Vagina (tissue), 2 donors: Measurements from ENCODE around the gene ADAMTS19. TPM values are rescaled to one million over a fixed set of nuclear protein-coding genes. Genes with fewer than 3 reads are reported as not detected.

Source experiments
- DNase-seq, 2 donors: peaks; one replicate each; pipeline ENCODE4 v3.0.0-alpha.2; 2017; ENCODE audit errors: extremely low spot score in 2 of 2
- H3K27ac ChIP-seq: fragments of 200-600 bp; sonication (generic); one replicate; pipeline ENCODE4 v1.5.1; 2019
- H3K27me3 ChIP-seq: fragments of 200-600 bp; sonication (generic); one replicate; pipeline ENCODE4 v1.5.1; 2019
- H3K36me3 ChIP-seq, 2 donors: fragments of 200-600 bp; sonication (generic); one replicate each; pipeline ENCODE4 v1.5.1; 2017 to 2019
- H3K4me1 ChIP-seq: fragments of 200-600 bp; sonication (generic); one replicate; pipeline ENCODE4 v1.5.1; 2019
- H3K4me3 ChIP-seq, 2 donors: fragments of 200-600 bp; sonication (generic); 1 replicate in 1 of 2; 2 replicates in 1 of 2; pipeline ENCODE4 v1.5.1; 2016 to 2019
- H3K9me3 ChIP-seq: fragments of 200-600 bp; sonication (generic); one replicate; pipeline ENCODE4 v1.5.1; 2019
- CTCF ChIP-seq, 3 experiments: fragments of 450-650 bp in 2 of 3; fragments of 200-600 bp in 1 of 3; sonication (generic) in 1 of 3; IDR thresholded peaks; one replicate each; pipeline ENCODE4 v1.5.1; 2017 to 2019; ENCODE audit warnings: antibody characterized with exemption in 3 of 3, mild to moderate bottlenecking in 2 of 3, moderate library complexity in 2 of 3
- POLR2A ChIP-seq, 2 donors: fragments of 450-650 bp; IDR thresholded peaks; one replicate each; pipeline ENCODE4 v1.6.1; 2017; ENCODE audit warnings: antibody characterized with exemption in 2 of 2, mild to moderate bottlenecking in 2 of 2, moderate library complexity in 2 of 2
- POLR2AphosphoS5 ChIP-seq, 2 donors: sonication (generic); formaldehyde crosslinking; IDR thresholded peaks; one replicate each; pipeline ENCODE4 v1.9.0; 2017; ENCODE audit warnings: antibody characterized with exemption in 2 of 2, mild to moderate bottlenecking in 2 of 2, low read depth in 1 of 2; ENCODE audit not compliant: insufficient read depth in 1 of 2
- intact Hi-C: fragments of 100-400 bp; cut with DNase I; formaldehyde crosslinking; loops from one replicate; pipeline ENCODE4 v1.15.1; 2023
- total RNA-seq: library from RNA; depleted of rRNA; stranded (reverse); fragments of >200 nt; gene quantifications from one replicate; pipeline ENCODE4 v1.2.3, GENCODE V29; 2016

The ADAMTS19 gene
- total RNA-seq, 1 donor from 2014 or later, result 1.7 TPM

- H3K4me1 ChIP-seq, result no peaks in the 10 kb centered on the region
- H3K9me3 ChIP-seq, result no peaks in the 10 kb centered on the region
- intact Hi-C loops, result no loop called here
- no peak overlapping the region for H3K4me3 ChIP-seq
- DNase-seq, result no peak
- TF ChIP-seq POLR2A (IDR thresholded peaks at IDR 0.05), result no peak
- TF ChIP-seq CTCF (IDR thresholded peaks at IDR 0.05), result no peak
- H3K27ac ChIP-seq, result no peak overlapping the region
- H3K27me3 ChIP-seq, result no peaks in the 10 kb centered on the region
- H3K36me3 ChIP-seq, result no peaks in the 10 kb centered on the region
Measured at GRCh38 chr5:129748913-129749880, 289.1 kb downstream of the ADAMTS19 start.

- DNase-seq, result no peak
- no peaks in the 10 kb centered on the region for H3K4me1 ChIP-seq
Measured at GRCh38 chr5:129760636-129761325, 300.7 kb downstream of the ADAMTS19 start.

GRCh38 chr5:129763651-129764050, 303.6 kb downstream of the ADAMTS19 start:
- Histone ChIP-seq H3K36me3 (no peaks in the 10 kb centered on the region), H3K27ac (no peak overlapping the region), H3K9me3 (no peaks in the 10 kb centered on the region), H3K27me3 (no peaks in the 10 kb centered on the region), H3K4me1 (no peaks in the 10 kb centered on the region), H3K4me3 (no peak overlapping the region)
- no peak for TF ChIP-seq POLR2A (IDR thresholded peaks at IDR 0.05)
- no peak for TF ChIP-seq POLR2AphosphoS5 (IDR thresholded peaks at IDR 0.05; ENCODE audit: insufficient read depth in 1 of 2, low read depth in 1 of 2)
- no peak for TF ChIP-seq CTCF (IDR thresholded peaks at IDR 0.05)
- DNase-seq, result no peak
- intact Hi-C loops, result no loop called here

More at GRCh38 chr5:129760636-129761325, 300.7 kb downstream of the ADAMTS19 start:
- H3K36me3 ChIP-seq, result no peaks in the 10 kb centered on the region
- H3K27ac ChIP-seq, result no peak overlapping the region
- no peak for TF ChIP-seq POLR2AphosphoS5 (IDR thresholded peaks at IDR 0.05; ENCODE audit: insufficient read depth in 1 of 2, low read depth in 1 of 2)
- no peak for TF ChIP-seq POLR2A (IDR thresholded peaks at IDR 0.05)
- TF ChIP-seq CTCF (IDR thresholded peaks at IDR 0.05), result no peak
- no peak overlapping the region for H3K4me3 ChIP-seq
- intact Hi-C loops, result no loop called here
- H3K27me3 ChIP-seq, result no peaks in the 10 kb centered on the region
- no peaks in the 10 kb centered on the region for H3K9me3 ChIP-seq

GRCh38 chr5:129766798-129767197, 306.7 kb downstream of the ADAMTS19 start:
- Histone ChIP-seq H3K4me1 (no peaks in the 10 kb centered on the region), H3K27ac (no peak overlapping the region), H3K36me3 (no peaks in the 10 kb centered on the region), H3K4me3 (no peak overlapping the region), H3K9me3 (no peaks in the 10 kb centered on the region), H3K27me3 (no peaks in the 10 kb centered on the region)
- no peak for TF ChIP-seq POLR2A (IDR thresholded peaks at IDR 0.05)
- TF ChIP-seq POLR2AphosphoS5 (IDR thresholded peaks at IDR 0.05; ENCODE audit: insufficient read depth in 1 of 2, low read depth in 1 of 2), result no peak
- TF ChIP-seq CTCF (IDR thresholded peaks at IDR 0.05), result no peak
- no peak for DNase-seq
- intact Hi-C loops, result loop anchor here (5.0 kb wide), 1 partner anchor 859 kb away; no protein-coding TSS in a partner anchor
